Bone marrow (tissue), 2 donors: ENCODE measurements around the gene SHISA4.
"Not testable (repeated sequence)": the region's sequence is repeated elsewhere in the genome, so short reads cannot be mapped to it uniquely, and the experiment has no call there.

Source experiments
- DNase-seq, 2 donors: peaks; one replicate each; lab custom pipeline; 2025; lab: John Stamatoyannopoulos, UW

The SHISA4 gene

DNA sequence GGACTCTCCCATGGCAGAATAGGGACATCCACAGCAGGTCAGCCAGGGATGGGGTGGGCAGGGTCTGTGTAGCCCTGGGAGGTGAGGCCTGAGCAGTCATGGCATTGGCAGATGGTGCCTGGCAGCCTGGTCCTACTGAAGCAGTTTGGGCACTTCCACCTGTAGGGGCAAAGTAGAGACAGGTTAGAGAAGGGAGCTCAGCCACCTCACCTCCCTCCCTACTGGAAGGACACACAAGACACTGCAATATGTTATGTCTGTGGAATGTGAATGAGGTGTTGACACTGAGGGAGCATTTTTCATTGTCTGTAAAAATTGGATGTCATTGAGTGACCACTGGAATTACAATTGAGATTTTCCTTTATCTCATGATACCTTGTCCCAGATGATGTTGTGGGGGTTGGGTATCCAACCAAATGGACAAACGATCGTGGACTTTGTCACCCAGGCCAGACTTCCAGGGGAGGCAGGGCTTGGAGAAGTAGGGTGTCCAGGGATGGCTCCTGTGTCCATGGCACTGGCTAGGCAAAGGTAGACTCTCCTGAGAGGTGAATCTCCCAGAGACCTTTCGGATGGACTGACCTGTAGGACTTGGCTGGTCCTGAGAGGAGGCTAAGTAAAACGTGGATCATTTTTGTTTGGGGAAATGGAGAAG is 9.7 kb downstream of the SHISA4 start:
- no peak for DNase-seq

DNA sequence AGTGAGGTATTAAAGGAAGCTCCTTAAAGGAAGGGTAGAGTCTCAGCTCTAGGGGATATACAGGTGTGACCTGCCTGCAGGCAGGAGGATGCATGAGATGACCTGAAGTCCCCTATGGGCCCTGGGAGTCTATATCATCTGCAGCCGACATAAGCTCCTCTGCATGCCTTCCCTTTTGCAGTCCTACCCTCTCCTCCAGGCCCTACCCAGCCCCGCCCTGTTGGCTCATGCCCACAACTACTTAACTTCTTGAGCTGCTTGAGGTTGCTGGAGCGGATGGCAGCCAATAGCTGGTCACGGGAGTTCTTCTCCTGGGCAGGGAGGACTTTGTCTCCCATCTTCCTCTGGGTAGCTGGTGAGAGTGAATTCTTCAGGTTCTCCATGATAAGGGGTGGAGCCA is 10.3 kb downstream of the SHISA4 start:
- no peak for DNase-seq

DNA sequence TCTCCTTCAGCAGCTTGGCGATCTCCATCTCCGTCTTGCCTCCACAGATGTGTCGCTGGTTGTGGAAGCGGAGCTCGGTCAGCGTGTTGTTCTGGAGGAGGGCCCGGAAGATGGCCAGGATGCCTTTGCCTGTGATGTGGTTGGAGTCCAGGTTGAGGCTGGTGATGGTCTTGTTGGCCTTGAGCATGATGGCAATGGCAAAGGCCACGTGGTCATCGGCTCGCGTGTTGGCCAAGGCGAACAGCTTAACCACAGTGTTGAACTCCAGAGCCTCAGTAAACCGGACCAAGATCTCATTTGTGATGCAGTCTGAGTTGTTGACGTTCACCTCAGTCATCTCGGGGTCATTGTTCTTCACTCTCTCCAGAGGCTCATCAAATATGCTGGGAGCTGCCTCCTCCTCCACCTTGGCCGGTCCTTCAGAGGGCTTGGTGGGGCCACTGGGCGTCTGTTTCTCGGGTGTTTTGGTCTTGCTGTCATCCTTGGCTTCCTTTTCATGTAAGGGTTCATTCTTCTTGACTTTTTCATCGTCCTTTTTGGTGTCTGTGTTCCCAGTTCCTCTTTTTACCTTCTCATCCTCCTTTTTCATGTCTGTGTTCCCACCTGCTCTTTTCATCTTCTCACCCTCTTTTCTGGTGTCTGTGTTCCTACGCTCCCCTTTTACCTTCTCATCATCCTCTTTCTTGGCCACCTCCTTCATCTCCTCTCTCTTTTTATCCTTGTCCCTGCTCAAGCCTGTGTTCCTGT is 11.2 kb downstream of the SHISA4 start:
- DNase-seq, result no peak

DNA sequence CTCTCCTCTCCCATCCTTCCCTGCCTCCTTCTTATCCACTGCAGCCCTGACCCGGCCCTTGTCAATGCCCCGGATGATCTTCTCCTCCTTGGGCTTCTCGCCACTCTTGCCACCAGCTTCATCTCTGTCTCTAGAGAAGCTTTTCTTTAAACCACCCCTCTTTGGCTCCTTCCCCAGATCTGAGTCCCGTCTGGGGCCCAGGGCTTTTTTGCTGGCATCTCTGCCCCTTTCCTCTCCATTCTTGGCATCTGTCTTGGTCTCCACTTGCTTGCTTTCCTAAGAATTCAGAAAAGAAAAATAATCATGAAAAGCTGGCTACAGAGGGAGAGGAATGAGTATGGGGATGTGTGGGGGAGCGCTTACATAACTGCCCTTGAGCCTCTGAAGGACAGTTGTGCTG is 11.8 kb downstream of the SHISA4 start:
- no peak for DNase-seq

DNA sequence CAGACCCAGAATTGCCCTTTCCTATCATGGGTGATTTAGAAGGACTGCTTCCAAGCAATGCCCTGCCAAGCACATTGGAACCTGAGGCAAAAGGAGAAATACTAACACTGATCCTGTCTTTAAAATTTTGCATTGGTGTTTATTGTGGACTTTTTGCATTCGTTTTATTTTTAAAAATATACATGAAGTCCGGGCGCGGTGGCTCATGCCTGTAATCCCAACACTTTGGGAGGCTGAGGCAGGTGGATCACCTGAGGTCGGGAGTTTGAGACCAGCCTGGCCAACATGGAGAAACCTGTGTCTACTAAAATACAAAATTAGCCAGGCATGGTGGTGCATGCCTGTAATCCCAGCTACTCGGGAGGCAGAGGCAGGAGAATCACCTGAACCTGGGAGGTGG is 12.3 kb downstream of the SHISA4 start:
- DNase-seq, result not testable (repeated sequence)

DNA sequence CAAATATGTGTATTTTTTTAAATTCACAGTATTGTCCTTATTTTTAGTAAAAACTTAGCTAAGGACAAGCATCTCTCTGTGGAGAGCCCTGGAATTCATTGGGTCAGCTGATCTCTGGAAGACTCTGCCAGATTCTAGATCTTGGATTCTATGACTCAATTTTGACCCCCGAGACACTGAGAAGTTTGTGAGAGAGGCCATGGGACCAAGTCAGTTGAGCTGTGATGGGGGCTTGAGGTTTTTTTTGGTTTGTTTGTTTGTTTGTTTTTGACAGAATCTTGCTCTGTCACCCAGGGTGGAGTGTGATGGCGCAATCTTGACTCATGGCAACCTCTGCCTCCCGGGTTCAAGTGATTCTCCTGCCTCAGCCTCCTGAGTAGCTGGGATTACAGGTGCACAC is 13.5 kb downstream of the SHISA4 start:
- no peak for DNase-seq

DNA sequence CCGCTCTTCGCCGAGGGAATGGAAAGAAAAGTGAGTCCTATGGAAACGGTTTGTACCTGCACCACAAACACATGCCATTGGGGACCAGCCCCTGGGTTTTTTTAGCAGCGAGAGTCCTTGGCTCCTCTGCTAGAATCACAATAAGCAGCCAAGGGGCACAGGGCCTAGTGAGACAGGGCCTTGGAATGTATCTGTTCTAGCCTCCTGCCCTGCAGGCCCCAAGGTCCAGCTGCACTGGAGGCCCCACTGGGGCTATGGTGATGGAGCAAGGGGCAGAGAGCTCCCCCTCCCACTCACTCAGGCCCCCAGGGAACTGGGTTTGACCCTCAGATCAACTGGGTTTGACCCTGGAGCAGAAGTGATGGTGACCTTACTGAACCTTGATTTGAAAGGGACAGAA is 14.4 kb downstream of the SHISA4 start:
- DNase-seq, result no peak

DNA sequence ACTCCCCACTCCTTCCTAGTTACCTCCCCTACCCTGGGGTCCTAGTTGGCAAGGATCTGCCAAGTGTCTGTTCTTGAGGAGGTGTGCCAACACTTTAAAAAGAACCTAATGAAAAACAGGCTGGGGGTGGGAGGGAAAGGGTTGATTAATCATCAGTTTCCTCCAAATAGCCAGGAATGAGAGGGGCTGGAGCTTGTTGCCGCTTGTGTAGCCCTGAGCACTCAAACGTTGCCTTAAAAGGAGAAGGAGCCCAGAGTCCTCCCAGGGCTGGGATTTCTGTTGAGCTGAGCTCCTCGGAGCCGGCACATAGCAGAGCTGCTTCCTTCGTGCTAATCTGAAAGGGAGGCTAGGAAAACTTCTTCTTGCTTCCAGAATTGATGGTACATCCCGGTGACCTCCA is 15.9 kb downstream of the SHISA4 start:
- no peak for DNase-seq

DNA sequence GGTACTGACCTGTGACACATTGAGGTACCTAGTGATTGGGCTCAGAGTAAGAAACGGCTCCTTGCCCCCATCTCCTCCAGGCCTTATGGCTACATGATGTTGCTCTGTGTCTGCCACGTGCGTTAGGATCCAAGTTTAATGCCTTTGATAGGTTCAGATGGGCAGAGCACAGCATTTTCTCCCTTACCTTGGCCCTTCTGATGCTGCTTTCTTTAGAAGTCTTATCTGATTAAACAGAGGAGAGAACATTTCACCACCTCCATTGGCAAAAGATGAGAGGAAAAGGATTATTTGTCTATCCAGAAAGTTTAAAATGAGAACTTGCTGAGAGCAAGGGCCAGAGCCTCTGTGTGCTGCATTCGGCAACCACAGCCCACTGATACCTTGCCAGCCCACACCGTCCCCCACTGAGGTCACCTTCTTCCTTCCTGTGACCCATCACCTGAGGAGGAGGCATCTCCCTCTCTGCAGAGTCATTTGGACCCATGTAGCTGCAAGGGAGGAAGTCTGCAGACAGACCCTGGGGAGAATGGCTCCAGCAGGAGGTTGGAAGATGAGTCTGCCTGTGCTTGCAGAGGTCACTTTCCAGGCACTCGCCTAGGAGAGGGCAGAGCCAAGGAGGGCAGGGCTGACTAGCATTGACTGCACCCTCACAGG is 16.7 kb downstream of the SHISA4 start:
- no peak for DNase-seq

DNA sequence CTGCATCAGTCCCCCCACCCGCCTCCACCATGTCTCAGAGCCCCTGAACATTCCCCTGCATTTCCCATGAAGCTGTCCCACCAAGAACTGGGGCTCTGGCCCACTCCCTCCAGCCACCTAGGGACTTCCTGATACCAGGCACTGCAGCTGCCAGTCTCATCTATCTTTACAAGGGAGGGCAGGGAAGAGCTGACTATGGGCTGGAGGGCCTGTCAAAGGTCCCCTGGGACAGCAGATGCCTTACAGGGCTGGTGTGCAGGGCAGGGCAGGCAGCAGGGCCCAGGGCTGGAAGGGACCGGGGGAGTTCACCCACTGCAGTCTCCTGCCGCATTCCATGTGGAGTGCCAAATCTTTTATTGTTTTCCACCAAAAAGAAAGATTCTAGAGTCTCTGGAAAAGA is 17.6 kb downstream of the SHISA4 start:
- DNase-seq, result no peak

DNA sequence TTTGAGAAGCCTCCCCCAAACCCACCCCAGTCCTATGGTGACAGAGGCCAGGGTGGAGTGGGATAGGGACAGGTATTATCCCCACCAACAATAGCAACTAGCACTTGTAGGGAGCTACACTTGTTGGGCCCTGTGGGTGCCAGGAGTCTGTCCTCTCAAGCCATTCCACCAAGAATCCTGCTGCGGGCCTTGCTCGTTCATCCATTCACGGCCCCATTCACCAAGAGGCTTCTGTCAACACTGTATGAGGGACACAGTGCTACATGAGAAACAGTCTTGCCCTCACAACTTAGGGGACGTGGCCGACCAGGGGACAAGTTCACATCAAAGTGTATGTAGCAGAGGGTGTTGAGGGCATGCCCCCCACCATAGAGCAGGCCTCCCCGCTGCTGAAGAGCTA is 18.9 kb downstream of the SHISA4 start:
- DNase-seq, result no peak

DNA sequence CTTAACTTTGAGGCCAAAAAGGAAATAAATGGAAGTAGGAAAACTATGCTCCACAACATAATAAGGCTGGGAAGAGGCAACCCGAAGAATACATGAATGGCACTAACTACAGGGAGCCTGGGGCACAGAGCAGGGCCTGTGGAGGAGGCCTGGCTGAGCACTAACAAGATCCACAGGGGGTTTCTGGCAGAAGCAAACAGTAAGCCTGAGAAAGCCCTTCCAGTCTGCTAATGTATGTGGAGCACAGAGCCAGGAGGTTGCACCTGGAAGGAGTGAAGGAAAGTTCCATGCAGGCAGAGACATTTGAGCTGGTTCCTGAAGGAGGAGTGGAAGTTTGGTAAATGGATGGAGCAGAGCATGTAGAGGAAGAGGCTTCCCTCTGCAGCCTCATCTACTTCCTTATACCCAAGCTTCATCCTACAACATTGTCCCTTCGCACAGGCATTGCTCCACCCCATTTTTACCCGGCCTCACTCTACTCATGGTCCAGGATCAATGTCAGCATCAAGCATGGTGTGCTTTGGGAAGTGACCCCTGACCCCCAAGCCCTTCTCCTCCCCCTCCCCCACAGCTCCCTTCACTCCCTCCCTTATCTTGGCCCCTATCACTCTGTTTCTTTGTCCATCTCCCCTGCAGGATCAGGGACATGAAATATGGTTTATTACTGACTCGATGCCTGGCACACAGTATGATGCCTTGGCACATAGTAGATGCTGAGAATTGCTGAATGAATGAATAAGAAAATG is 23.3 kb downstream of the SHISA4 start:
- DNase-seq, result no peak

DNA sequence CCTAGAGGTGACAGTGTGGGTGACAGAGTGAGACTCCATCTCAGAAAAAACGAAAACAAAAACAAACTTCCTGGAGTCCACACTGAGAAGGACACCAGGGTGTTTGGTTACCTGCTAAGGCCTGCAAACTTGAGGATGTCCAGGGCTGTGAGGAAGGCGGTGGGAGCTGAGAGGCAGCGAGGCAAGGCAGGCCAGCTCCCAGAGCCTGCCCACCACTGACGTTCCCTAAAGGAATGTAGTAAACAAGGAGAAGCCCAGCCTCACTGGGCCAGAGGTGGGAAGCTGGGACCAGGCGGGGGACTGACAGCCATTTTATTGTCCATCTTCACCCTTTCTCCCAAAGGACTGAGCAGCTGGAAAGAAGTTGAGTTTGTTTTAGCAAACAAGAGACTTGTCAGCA is 24.1 kb downstream of the SHISA4 start:
- no peak for DNase-seq

DNA sequence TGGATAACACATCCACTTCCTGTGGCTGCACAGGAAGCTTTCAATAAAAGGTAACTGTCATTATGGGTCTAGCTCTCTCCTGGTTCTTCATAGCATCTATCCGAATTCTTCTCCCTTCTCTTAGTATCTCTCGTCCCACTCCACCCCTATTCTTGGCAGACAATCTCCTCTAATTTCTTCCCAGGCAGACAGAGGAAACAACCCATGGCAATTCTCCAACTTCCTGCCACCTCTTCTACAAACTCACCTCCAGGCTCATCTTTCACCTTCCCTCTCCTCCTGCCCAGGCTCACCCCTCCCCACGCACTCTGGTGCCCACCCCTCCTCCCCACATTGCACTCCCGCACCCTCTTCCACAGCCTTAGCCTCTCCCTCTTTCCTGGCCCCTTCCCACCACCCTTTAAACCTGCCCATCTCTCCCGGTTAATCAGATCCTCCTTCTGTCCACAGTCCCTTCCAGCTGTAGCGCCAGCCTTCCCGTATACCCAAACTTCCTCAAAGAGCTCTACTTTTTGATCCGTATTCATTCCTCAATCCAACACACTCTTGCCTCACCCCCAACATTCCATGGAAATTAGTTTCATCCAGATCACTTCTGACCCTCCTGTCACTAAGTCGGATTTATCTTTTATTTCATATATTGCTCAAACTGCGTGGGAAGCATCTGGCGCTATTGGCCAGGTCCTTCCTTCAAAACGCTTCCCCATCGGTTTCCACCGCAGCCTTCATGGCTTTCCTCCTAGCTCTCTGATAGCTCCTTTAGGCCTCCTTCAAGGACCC is 25.9 kb downstream of the SHISA4 start:
- DNase-seq, result no peak

DNA sequence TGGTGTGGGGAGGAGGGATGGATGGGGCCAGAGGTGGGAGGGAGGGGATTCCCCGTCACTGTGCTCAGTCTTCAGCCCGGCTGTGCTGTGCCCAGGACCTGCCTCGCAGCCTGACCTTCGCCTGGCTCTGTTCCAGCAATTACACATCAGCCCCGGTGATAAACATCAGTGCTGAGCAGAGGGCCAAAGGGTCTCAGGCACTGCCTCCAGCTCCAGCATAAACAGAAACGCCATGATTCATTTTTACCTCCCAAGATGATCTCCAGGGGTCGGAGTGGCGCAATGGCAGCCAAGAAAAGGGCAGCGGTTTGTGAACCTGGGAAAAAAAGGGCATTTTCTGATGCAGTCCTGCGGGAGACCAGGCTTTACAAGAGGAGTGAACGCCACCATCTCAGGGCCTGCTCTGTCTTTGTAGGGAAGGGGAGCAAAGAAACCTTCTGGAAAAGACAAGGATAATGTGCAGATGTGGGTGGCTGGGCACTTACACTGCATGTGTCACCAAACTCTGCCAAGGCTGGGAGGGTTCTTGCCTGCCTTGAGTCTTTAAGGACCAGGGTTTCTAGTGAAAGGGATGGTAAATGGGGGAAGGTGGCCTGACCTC is 28.1 kb downstream of the SHISA4 start:
- DNase-seq, result no peak

DNA sequence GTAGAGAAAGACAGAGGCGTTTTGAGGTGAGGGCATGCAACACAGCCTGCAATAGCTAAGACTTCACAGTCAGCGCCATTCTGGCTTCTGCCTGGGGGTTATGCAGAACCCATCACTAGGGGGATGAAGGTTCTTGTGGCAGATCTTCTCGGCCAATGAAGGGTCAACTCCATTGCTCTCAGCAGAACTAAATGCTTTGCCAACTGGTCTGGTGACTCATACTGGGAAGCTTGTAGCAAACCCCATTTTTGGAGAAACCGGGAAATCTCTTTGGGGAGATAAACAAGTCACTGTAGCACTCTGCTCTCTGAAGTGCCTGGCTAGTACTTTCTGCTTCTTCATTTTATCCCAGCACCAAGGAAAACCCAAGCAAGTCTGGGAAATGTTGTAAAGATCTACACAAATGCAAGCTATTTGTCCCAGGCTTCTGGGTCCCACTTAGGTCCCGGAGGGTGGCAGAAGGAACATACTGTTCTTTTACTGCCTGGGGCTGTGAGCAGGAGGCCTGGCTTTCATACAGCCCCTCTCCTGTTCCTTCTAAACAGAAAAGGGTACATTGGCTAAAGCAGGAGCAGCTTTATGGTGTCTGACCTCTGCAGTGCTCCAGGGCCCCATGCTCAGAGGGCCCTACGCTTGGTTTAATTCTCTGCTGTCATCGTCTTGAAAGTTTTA is 28.8 kb downstream of the SHISA4 start:
- DNase-seq, result no peak

DNA sequence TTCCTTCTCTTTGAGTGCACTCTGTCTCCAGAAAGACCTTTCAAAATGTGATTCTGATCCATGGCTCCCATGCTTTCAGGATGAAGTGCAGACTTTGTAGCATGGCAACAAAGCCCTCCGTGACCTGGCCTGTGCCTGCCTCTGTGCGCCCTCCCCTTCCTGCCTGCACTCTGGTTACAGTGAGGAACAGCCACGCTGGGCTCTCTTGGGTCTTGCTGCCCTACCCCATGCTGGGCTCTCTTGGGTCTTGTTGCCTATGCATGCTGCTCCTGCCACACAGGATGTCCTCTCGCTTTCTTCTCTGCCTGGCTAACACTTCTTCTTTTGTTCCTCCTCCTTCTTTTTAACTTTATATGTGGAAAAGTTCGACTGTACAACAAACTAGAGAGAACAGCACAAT is 29.6 kb downstream of the SHISA4 start:
- no peak for DNase-seq

DNA sequence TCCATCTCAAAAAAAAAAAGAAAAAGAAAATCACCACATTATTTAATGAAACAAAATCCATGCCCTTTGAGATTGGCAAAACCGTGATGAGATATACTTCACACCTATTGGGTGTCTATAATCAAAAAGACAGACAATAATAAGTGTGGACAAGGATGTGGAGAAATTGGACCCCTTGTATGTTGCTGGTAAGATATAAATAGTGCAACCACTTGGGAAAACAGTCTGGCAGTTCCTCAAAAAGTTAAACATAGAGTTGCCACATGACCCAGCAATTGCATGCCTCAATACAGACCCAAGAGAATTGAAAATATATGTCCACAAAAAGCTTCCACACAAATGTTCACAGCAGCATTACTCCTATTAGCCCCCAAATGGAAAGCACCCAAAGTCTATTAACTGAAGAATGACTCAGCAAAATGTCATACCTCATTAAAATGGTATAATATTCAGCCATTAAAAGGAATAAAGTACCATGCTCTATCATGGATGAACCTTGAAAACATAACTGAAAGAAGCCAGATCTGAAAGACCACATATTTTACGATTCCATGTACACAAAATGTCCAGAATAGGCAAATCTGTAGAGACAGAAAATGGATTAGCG is 33.4 kb downstream of the SHISA4 start:
- DNase-seq, result no peak

DNA sequence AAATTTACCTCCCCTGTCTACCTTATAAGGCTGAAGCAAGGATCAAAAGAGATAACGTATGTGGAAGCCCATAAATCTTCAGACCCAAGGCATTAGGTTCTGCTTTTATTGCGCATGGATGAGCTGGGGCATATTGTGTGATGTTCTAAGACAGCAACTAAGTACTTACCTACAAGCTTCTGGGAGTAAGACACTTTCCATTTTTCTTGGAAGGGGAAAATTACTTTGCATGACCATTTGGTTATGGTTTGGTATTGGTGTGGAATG is 36.5 kb downstream of the SHISA4 start:
- DNase-seq, result no peak

DNA sequence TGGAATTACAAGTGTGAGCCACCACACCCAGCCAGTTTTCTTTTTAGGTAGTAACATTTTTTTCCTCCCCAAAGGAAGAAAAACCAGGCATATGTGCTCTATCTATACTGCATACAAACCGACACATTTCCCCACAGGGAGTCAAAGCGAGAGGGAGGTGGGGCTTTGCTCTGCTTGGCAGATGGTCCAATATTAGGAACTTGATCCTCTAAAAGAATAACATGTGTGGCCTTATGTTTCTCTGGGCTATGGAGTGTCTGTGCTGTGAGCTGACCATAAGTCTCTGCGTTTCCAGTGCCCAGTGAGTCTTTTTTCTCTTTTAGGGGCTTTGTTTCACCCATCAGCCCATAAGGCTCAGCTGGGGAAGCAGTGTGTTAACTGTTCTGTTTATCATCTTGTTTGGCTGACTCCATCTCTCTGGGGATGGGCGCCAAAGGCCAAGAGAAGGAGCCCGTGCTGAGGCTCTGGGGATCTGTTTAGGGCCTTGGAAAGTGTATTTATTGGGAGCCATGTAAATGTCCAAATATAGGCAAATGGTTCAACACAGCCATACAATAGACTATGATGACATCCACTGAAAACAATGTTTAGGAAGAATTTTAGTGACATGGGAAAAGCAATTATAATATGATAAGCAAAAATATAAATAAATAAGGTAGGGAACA is 37.4 kb downstream of the SHISA4 start:
- DNase-seq, result no peak
